ENCODE data around the gene WNT7B. TPM values are rescaled to one million over a fixed set of nuclear protein-coding genes. Genes with fewer than 3 reads are reported as not detected.

The WNT7B gene
- total and polyA plus RNA-seq, 2 of the 8 experiments (the other 6 are each of a cell fraction or from before 2014, with no cell fraction given), result 0.14 to 0.24 TPM

DNA sequence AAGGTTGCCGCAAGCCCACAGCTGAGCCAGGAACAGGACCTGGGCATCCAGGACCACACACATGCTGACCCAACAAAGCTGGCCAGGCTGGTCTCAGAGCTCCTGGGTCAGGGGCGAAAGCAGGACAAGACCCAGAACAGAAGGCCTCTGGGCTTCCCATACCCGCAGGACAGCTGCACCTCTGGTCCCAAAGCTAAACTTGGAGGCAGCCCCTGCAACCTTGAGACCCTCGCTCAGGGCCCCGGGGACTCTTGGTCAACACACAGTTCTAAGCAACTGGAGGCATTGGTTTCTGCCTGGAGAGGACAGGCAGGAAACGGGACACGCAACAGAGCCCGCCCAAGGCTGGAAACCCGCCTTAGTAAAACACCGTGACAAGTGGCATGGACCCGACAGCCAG is 11.4 kb downstream of the WNT7B start:
- peak overlapping the region; percentile 10 for H4K91ac ChIP-seq (replicated peaks; ENCODE audit: insufficient read length, low read length)
- no peak overlapping the region for H4K8ac ChIP-seq (ENCODE audit: extremely low read depth, insufficient read depth, low read length)
- no peaks in the 10 kb centered on the region for H3K23me2 ChIP-seq (ENCODE audit: low read depth, low read length)
- no peak overlapping the region for H2AK5ac ChIP-seq (ENCODE audit: low read depth, low read length)
- H3K18ac ChIP-seq (ENCODE audit: extremely low read depth, low read length), result no peak overlapping the region
- FAIRE-seq (no peak), DNase-seq (ENCODE audit: low read depth in 1 of 2, low spot score in 2 of 2) (no peak)
- no peak overlapping the region for H3K23ac ChIP-seq (ENCODE audit: insufficient read length)
- H3K14ac ChIP-seq (ENCODE audit: insufficient read length), result no peak overlapping the region
- peaks cover 0 to 6% of the 10 kb centered on the region in 2 experiments for H4K20me1 ChIP-seq (replicated peaks in 1 of 2; ENCODE audit: control insufficient read depth in 1 of 2, insufficient read depth in 2 of 2, low read length in 2 of 2)
- H3K9ac ChIP-seq (replicated peaks in 1 of 4; ENCODE audit: extremely low read depth in 1 of 4, low read depth in 3 of 4, low read length in 3 of 4), result no peak overlapping the region
- H3K36me3 ChIP-seq (ENCODE audit: control insufficient read depth in 2 of 4, insufficient read depth in 4 of 4, low read length in 3 of 4), result no peaks in the 10 kb centered on the region
- TF ChIP-seq MAFK (IDR thresholded peaks at IDR 0.05; ENCODE audit: low read depth, low read length) (no peak), SRF (IDR thresholded peaks at IDR 0.05; ENCODE audit: low read depth, low read length) (no peak), SUZ12 (IDR thresholded peaks at IDR 0.05; ENCODE audit: low read length) (no peak), CHD2 (IDR thresholded peaks at IDR 0.05; ENCODE audit: low read length) (no peak), KDM1A (IDR thresholded peaks at IDR 0.05; ENCODE audit: borderline replicate concordance, low read length) (no peak), GABPA (IDR thresholded peaks at IDR 0.05; ENCODE audit: borderline replicate concordance, insufficient read depth, low read length) (no peak), JUND (IDR thresholded peaks at IDR 0.05; ENCODE audit: low read length) (no peak), CHD1 (IDR thresholded peaks at IDR 0.05; ENCODE audit: low read depth, low read length) (no peak), GTF2F1 (IDR thresholded peaks at IDR 0.05; ENCODE audit: borderline replicate concordance, low read depth, low read length) (no peak)
- TF ChIP-seq, protein P1, sequence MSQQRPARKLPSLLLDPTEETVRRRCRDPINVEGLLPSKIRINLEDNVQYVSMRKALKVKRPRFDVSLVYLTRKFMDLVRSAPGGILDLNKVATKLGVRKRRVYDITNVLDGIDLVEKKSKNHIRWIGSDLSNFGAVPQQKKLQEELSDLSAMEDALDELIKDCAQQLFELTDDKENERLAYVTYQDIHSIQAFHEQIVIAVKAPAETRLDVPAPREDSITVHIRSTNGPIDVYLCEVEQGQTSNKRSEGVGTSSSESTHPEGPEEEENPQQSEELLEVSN (IDR thresholded peaks at IDR 0.05), result no peak
- no peak overlapping the region for H3K27ac ChIP-seq (ENCODE audit: low read depth, low read length)
- no peak overlapping the region for H3K56ac ChIP-seq (replicated peaks; ENCODE audit: insufficient read length, low read depth, low read length)
- no peaks in the 10 kb centered on the region for H3K79me1 ChIP-seq (ENCODE audit: low read depth, low read length)
- H2BK12ac ChIP-seq (ENCODE audit: low read depth, low read length), result no peak overlapping the region
- no peak overlapping the region for H2BK20ac ChIP-seq (ENCODE audit: low read length)
- WGBS, 2 experiments (ENCODE audit: extremely low coverage in 1 of 2, insufficient coverage in 1 of 2, insufficient read length in 1 of 2, insufficient replicate concordance in 2 of 2, low coverage in 1 of 2, low lambda C conversion rate in 2 of 2, missing lambda C conversion rate in 1 of 2), result 93% methylated on average over 11 of the region's 11 CpGs; no CpG with 5 or more reads in 1 of the 2 experiments
- no peak overlapping the region for H2BK5ac ChIP-seq (ENCODE audit: low read depth, low read length)
- H3K9me3 ChIP-seq (ENCODE audit: insufficient read depth in 2 of 2, low read depth in 1 of 2, low read length in 1 of 2), result no peaks in the 10 kb centered on the region
- CTCF ChIA-PET (ENCODE audit: partially characterized antibody), result interaction anchor here (1.5 to 3.8 kb wide), 6 partner anchors 10 to 134 kb away, joined by 3 to 14 read pairs (median 6); no protein-coding TSS in a partner anchor
- no peak overlapping the region for H2AFZ ChIP-seq (ENCODE audit: low read length)
- H3K4ac ChIP-seq (replicated peaks; ENCODE audit: insufficient read length, low read depth, low read length), result no peak overlapping the region
- no peak overlapping the region for H2BK15ac ChIP-seq (ENCODE audit: low read length)
- no peak overlapping the region for H2BK120ac ChIP-seq (replicated peaks; ENCODE audit: low read depth, low read length)
- peaks cover 11 to 44% (median 34%) of the 10 kb centered on the region in 4 experiments for H3K27me3 ChIP-seq (replicated peaks in 1 of 4; ENCODE audit: control insufficient read depth in 3 of 4, extremely low read depth in 1 of 4, insufficient read depth in 3 of 4, low read length in 3 of 4)
- no peaks in the 10 kb centered on the region for H3K79me2 ChIP-seq (ENCODE audit: control insufficient read depth in 1 of 2, insufficient read depth in 2 of 2, low read length in 2 of 2)
- H3K4me2 ChIP-seq (ENCODE audit: insufficient read depth in 1 of 2, low read depth in 2 of 2, low read length in 2 of 2), result no peak overlapping the region
- H3K4me3 ChIP-seq (ENCODE audit: extremely low read depth in 1 of 4, insufficient read depth in 2 of 4, low read depth in 3 of 4, low read length in 4 of 4), result no peak overlapping the region
- H4K5ac ChIP-seq (ENCODE audit: insufficient read length, low read depth, low read length), result no peak overlapping the region
- POLR2A ChIA-PET (ENCODE audit: partially characterized antibody), result interaction anchor here (1.5 kb wide), 1 partner anchor 8 kb away, joined by 3 read pairs; no protein-coding TSS in a partner anchor
- peaks cover 0 to 42% (median 28%) of the 10 kb centered on the region in 4 experiments; a peak in 6 of 7 replicates for H3K4me1 ChIP-seq (replicated peaks in 1 of 4; ENCODE audit: control insufficient read depth in 3 of 4, insufficient read depth in 4 of 4, low read length in 3 of 4)
